Activated gamma-delta T cell treated with Interleukin-2 at 50 U/mL for 16 hours (primary cell): ENCODE data around the gene EIF2S1.
"Not testable (repeated sequence)": the region's sequence is repeated elsewhere in the genome, so short reads cannot be mapped to it uniquely, and the experiment has no call there.

ENCODE experiments used
- DNase-seq: peaks from one replicate; pipeline ENCODE4 v3.0.0-alpha.2; 2020

The EIF2S1 gene

DNA sequence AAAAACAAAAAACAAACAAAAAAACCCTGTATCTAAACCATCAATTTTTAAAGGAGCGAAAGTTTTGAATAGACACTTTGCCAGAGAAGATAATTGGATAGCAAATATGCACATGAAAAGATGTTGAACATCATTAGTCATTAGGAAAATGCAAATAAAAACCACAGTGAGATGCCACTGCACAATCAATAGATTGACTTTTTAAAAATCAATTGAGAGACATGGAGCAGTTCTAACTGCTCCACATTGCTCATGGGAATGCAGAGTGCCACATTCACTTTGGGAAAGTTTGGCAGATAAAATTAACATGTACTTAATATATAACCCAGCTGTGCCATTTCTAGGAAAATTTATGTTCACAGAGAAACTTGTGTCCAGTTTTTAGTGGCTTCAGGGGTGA is 12.7 kb downstream of the EIF2S1 start:
- no peak for DNase-seq

GRCh38 chr14:67373347-67373746 is 13.2 kb downstream of the EIF2S1 start:
- DNase-seq: no peak

DNA sequence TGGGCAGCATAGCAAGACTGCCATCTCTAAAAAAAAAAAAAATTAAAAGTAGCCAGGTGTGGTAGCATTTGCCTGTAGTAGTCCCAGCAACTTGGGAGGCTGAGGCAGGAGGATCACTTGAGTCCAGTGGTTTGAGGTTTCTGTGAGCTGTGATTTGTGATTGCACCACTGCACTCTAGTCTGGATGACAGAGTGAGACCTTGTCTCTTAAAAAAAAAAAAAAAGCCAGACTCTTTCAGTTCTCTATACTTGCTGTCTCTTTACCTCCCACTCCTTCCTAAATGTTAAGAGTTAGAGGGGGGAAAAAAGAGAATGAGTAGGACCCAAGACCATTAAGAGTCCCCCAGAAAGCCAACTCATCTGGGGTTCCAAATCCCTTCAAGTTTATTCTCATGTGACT is 17.8 kb downstream of the EIF2S1 start:
- DNase-seq: no peak

GRCh38 chr14:67385120-67385519 is 25.0 kb downstream of the EIF2S1 start:
- DNase-seq: no peak

- no peak for DNase-seq
Observed at GRCh38 chr14:67385618-67386017, 25.5 kb downstream of the EIF2S1 start.

GRCh38 chr14:67387195-67387594 is 27.1 kb downstream of the EIF2S1 start:
- DNase-seq: no peak

DNA sequence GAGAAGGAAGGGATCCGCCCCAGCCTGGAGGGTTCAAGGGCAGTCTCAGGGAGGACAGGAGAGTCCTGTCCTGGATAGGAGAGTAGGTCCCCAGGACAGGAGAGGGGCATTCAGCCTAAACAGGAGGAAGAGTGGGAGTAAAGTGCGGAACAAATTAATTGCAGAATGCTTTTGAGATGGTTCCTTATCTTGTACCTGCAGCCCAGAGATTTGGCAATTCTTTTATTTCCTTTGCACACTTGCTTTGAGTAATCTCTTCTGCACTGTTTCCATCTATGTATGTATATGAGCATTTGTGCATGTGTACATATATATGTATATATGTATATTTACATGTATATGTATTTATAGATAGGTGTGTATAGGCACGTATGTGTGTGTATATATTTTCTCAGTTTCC is 29.1 kb downstream of the EIF2S1 start:
- DNase-seq: no peak

- DNase-seq: no peak
Observed at GRCh38 chr14:67389811-67390534, 29.8 kb downstream of the EIF2S1 start.

- no peak for DNase-seq
Observed at GRCh38 chr14:67391268-67391667, 31.1 kb downstream of the EIF2S1 start.

DNA sequence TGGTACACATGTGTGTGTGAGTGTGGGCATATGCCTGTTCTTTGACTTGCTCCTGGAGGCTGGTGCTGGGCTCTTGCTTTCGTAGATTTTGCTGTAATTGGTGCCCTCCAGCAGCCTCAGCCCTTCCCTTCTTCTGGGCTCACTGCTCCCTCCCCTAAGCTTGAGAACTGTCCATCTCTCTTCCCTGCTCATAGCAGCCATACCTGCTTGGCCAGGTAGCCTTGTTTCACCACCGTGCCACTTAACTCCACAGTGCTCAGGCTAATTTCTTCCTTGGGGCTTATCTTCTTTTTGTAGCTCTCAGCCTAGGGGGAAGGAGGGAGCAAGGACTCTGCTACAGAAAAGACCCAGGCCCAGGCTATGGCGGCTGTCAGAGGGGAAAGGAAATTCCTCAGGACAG is 32.0 kb downstream of the EIF2S1 start:
- no peak for DNase-seq

- DNase-seq: no peak
Observed at GRCh38 chr14:67392800-67393199, 32.7 kb downstream of the EIF2S1 start.

DNA sequence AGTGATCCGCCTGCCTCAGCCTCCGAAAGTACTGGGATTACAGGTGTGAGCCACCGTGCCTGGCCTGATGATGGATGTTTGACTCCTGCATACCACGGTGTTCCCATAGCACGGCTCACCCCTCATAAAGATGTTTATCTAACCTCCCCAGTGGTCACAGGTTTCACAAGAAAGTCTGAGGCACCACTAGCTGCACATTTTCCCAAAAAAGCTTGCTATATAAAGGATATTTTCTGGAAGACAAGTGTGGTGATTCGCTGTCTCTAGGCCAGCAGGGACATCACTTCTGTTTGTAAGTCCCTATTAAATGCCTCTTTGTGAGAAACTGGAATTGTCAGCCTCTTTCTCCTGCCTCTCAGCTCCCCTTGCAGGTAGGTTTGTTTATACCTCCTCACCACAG is 33.6 kb downstream of the EIF2S1 start:
- DNase-seq: no peak

DNA sequence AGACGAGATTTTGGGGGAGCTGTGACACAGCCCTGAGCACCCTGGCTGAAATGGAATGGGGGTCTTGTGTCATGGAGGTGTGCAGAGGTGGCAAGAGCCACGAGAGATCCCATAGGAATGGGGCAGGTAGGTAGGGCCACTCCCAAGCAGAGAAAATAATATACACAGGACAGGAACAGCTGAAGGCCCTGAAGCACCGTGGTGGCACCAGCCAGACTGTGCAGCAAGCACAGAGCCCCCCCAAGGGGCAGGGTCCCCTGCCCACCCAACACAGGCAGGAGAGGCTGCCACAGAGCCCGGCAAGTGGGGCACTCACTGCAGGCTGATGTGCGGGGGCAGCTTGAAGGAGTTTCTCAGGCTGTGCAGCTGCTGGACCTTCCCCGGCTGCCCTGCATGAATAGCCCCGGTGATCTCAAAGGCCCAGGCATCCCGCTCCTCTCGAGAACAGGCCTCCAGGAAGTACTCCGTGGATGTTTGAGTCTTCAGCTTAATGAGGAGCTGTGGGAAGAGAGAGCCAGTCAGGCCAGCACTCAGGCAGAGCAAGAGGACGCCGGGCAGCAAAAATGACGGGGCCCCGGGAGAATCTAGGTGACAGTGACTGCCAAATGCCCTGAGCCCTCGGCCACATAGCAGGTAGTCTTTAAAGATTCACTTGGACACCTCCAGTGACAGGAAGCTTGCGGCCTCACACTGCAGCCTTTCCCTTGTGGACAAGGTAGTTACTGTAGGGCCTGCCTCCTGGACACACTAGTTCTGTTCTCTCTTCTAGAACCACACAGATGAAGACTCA is 35.2 kb downstream of the EIF2S1 start:
- DNase-seq: no peak

DNA sequence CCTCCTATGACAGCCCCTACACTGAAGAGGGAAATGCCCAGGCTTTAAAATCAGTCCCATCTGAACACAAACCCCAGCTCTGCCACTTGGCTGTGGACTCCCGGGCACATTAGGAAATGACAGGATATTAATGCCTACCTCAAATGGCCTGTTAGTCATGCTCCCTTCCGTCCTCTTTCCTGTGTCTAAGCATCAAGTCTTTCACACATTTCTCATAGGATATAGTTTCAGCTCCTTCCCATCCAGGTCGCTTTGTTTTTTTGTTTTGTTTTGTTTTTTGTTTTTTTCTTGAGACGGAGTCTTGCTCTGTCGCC is 35.7 kb downstream of the EIF2S1 start:
- no peak for DNase-seq

- no peak for DNase-seq
Observed at GRCh38 chr14:67396381-67396970, 36.3 kb downstream of the EIF2S1 start.

- DNase-seq: no peak
Observed at GRCh38 chr14:67397536-67397935, 37.4 kb downstream of the EIF2S1 start.

GRCh38 chr14:67400434-67400833 is 40.3 kb downstream of the EIF2S1 start:
- DNase-seq: no peak

- DNase-seq: no peak
Observed at GRCh38 chr14:67405771-67406170, 45.6 kb downstream of the EIF2S1 start.

- not testable (repeated sequence) for DNase-seq
Observed at GRCh38 chr14:67408122-67408801, 48.1 kb downstream of the EIF2S1 start.

GRCh38 chr14:67409461-67409860 is 49.3 kb downstream of the EIF2S1 start:
- DNase-seq: no peak

GRCh38 chr14:67410313-67410712 is 50.2 kb downstream of the EIF2S1 start:
- no peak for DNase-seq

GRCh38 chr14:67411370-67411769 is 51.2 kb downstream of the EIF2S1 start:
- no peak for DNase-seq

DNA sequence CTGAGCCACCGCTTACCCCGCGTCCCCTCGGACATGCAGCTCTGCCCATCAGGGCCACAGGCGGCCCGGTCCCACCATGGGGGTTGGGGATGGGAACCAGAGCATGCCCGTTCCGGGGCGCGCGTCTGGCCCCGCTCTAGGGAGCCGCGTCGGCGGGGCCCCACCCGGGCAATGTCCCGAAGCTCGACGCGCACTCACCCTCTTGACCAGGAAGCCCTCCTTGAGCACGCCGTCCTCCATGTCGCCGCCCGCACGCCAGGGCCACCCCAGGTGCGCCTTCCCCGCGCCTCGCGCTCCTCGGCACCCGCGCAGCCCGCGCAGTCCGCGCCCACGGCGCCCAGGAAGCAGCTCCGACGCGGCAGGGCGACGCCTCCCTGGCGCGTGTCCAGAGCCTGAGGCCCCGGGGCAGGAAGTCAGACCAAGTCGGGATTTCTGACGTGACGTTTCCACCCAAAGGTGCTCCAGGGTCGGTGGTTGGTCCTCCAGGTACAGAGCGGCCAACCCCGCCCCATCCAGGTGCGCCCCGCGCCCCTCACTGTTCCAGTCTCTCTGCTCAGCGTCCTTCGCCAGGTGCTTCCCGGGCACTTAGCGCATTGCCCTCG is 51.8 kb downstream of the EIF2S1 start, which contains the start of gene PLEK2:
PLEK2 (minus strand) TSS at position 346 of the 602 bp plus-strand sequence; CDS start at position 240, 106 bp downstream.
- DNase-seq: peak; percentile 29
